Activated CD8-positive, alpha-beta memory T cell treated with anti-CD3 and anti-CD28 coated beads for 4 hours (primary cell): ENCODE results near the gene NFKBIE.

Experiments
- DNase-seq, 2 donors: peaks; one replicate each; pipeline ENCODE4 v3.0.0-alpha.2; 2020; ENCODE audit warnings: low read depth in 2 of 2

NFKBIE gene

GRCh38 chr6:44272999-44273566 is 7.7 kb upstream of the NFKBIE start:
- DNase-seq = no peak

GRCh38 chr6:44272529-44272928 is 7.2 kb upstream of the NFKBIE start:
- no peak for DNase-seq

GRCh38 chr6:44271914-44272313 is 6.6 kb upstream of the NFKBIE start:
- DNase-seq = no peak

GRCh38 chr6:44271406-44271723 is 6.0 kb upstream of the NFKBIE start:
- no peak for DNase-seq

GRCh38 chr6:44270526-44271405 is 5.4 kb upstream of the NFKBIE start:
- no peak for DNase-seq

GRCh38 chr6:44269921-44270525 is 4.7 kb upstream of the NFKBIE start, which contains the start of gene TMEM151B:
TSS of gene TMEM151B (plus strand) at chr6:44270450. CDS start at chr6:44270743, 293 bp downstream.
- DNase-seq = no peak

GRCh38 chr6:44269178-44269920 is 4.0 kb upstream of the NFKBIE start:
- DNase-seq = no peak

GRCh38 chr6:44268095-44268628 is 2.8 kb upstream of the NFKBIE start:
- DNase-seq = no peak

- no peak for DNase-seq
Observed at GRCh38 chr6:44267252-44267651, 1.9 kb upstream of the NFKBIE start.

- DNase-seq = no peak
Observed at GRCh38 chr6:44266347-44266746, 996 bp upstream of the NFKBIE start.

GRCh38 chr6:44265722-44266233 is 427 bp upstream of the NFKBIE start:
- DNase-seq = no peak

GRCh38 chr6:44264154-44265006 is 971 bp downstream of the NFKBIE start:
- no peak for DNase-seq

- no peak for DNase-seq
Observed at GRCh38 chr6:44263354-44264100, 1.8 kb downstream of the NFKBIE start.

- DNase-seq = no peak
Observed at GRCh38 chr6:44262467-44263353, 2.6 kb downstream of the NFKBIE start.

- no peak for DNase-seq
Observed at GRCh38 chr6:44261581-44261980, 3.8 kb downstream of the NFKBIE start.

- no peak for DNase-seq
Observed at GRCh38 chr6:44260451-44261297, 4.7 kb downstream of the NFKBIE start.

GRCh38 chr6:44260011-44260410 is 5.3 kb downstream of the NFKBIE start:
- no peak for DNase-seq

- no peak for DNase-seq
Observed at GRCh38 chr6:44258921-44259320, 6.4 kb downstream of the NFKBIE start.
